ENCODE measurements around the gene IFI27L2.

DNA sequence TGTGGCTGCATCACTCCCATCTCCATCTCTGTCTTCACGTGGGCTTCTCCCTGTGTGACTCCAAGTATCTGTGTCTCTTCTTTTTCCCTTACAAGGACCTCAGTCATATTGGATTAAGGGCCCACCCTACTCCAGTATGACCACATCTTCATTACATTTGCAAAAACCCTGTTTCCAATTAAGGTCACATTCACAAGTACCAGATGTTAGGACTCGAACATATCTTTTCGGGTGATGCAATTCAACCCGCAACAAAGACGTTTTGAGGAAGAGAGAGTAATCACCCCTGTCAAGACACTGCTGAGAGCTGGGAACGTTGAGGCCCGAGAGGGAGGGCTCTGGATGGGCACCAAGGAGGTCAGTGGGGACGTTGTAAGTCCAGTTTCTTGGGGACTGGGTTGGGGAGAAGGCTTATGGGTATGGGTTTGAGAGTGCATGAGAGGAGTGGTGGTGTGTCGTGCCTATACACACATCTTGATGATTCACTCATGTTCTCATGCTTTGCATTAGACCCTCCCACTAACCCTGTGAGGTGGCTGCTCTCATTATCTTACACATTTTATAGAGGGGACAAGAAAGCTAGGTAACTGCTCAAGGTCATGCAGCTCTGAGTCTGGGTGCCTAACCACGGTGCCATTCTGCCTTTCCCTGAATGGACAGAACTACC is 30.9 kb downstream of the IFI27L2 start:
- TF ChIP-seq, protein P1, sequence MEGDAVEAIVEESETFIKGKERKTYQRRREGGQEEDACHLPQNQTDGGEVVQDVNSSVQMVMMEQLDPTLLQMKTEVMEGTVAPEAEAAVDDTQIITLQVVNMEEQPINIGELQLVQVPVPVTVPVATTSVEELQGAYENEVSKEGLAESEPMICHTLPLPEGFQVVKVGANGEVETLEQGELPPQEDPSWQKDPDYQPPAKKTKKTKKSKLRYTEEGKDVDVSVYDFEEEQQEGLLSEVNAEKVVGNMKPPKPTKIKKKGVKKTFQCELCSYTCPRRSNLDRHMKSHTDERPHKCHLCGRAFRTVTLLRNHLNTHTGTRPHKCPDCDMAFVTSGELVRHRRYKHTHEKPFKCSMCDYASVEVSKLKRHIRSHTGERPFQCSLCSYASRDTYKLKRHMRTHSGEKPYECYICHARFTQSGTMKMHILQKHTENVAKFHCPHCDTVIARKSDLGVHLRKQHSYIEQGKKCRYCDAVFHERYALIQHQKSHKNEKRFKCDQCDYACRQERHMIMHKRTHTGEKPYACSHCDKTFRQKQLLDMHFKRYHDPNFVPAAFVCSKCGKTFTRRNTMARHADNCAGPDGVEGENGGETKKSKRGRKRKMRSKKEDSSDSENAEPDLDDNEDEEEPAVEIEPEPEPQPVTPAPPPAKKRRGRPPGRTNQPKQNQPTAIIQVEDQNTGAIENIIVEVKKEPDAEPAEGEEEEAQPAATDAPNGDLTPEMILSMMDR (IDR thresholded peaks at IDR 0.05; ENCODE audit: insufficient read depth, low read length) = no peak
- no peak for TF ChIP-seq POLR2AphosphoS5 (IDR thresholded peaks at IDR 0.05; ENCODE audit: low read depth)
- TF ChIP-seq, protein P2, sequence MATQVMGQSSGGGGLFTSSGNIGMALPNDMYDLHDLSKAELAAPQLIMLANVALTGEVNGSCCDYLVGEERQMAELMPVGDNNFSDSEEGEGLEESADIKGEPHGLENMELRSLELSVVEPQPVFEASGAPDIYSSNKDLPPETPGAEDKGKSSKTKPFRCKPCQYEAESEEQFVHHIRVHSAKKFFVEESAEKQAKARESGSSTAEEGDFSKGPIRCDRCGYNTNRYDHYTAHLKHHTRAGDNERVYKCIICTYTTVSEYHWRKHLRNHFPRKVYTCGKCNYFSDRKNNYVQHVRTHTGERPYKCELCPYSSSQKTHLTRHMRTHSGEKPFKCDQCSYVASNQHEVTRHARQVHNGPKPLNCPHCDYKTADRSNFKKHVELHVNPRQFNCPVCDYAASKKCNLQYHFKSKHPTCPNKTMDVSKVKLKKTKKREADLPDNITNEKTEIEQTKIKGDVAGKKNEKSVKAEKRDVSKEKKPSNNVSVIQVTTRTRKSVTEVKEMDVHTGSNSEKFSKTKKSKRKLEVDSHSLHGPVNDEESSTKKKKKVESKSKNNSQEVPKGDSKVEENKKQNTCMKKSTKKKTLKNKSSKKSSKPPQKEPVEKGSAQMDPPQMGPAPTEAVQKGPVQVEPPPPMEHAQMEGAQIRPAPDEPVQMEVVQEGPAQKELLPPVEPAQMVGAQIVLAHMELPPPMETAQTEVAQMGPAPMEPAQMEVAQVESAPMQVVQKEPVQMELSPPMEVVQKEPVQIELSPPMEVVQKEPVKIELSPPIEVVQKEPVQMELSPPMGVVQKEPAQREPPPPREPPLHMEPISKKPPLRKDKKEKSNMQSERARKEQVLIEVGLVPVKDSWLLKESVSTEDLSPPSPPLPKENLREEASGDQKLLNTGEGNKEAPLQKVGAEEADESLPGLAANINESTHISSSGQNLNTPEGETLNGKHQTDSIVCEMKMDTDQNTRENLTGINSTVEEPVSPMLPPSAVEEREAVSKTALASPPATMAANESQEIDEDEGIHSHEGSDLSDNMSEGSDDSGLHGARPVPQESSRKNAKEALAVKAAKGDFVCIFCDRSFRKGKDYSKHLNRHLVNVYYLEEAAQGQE (IDR thresholded peaks at IDR 0.05; ENCODE audit: insufficient replicate concordance, low read depth) = no peak
- TF ChIP-seq GABPA (IDR thresholded peaks at IDR 0.05; ENCODE audit: low read depth) = no peak

Data from HL-60 (cell line).